ENCODE measurements around the gene POU2F3. TPM values are rescaled to one million over a fixed set of nuclear protein-coding genes. Genes with fewer than 3 reads are reported as not detected.

Gene POU2F3
- total and polyA plus RNA-seq, 2 of the 4 experiments (the other 2 are of a cell fraction), result under 0.01 to 0.09 TPM

- Histone ChIP-seq H3K4me1 (ENCODE audit: control insufficient read depth, insufficient read depth, low read length) (no peaks in the 10 kb centered on the region), H4K91ac (ENCODE audit: insufficient read depth, low read depth, low read length) (no peak overlapping the region), H2BK120ac (ENCODE audit: low read depth, low read length) (no peak overlapping the region), H3K27me3 (ENCODE audit: control insufficient read depth, insufficient read depth, low read length) (peaks cover 39% of the 10 kb centered on the region), H3K4me2 (ENCODE audit: low read depth, low read length) (no peak overlapping the region), H4K20me1 (ENCODE audit: insufficient read depth, low read length) (no peaks in the 10 kb centered on the region), H3K9ac (ENCODE audit: low read depth, low read length) (no peak overlapping the region), H3K27ac (ENCODE audit: insufficient read depth, low read length) (no peak overlapping the region), H3K4me3 (ENCODE audit: insufficient read depth, low read depth, low read length) (no peak overlapping the region), H3K79me1 (ENCODE audit: low read depth in 1 of 2, low read length in 2 of 2) (no peaks in the 10 kb centered on the region), H3K9me3 (ENCODE audit: control insufficient read depth, insufficient read depth, low read length) (no peaks in the 10 kb centered on the region), H3K4ac (ENCODE audit: low read depth, low read length) (no peak overlapping the region), H4K5ac (ENCODE audit: low read depth, low read length) (no peak overlapping the region), H3K56ac (ENCODE audit: extremely low read depth, insufficient read depth, low read length) (no peak overlapping the region), H3K36me3 (ENCODE audit: control insufficient read depth, insufficient read depth, low read length) (no peaks in the 10 kb centered on the region), H2AK5ac (ENCODE audit: low read depth, low read length) (no peak overlapping the region), H3K14ac (replicated peaks; ENCODE audit: low read depth, low read length) (no peak overlapping the region), H4K8ac (ENCODE audit: low read depth in 2 of 2, low read length in 2 of 2) (no peak overlapping the region), H3K23ac (ENCODE audit: low read depth, low read length) (no peak overlapping the region), H2AK9ac (replicated peaks; ENCODE audit: low read depth, low read length, poor library complexity) (no peak overlapping the region), H2BK15ac (ENCODE audit: low read depth, low read length) (no peak overlapping the region), H2BK5ac (ENCODE audit: low read depth, low read length, poor library complexity, severe bottlenecking) (no peak overlapping the region), H3K9me1 (ENCODE audit: insufficient read depth, low read length) (no peaks in the 10 kb centered on the region), H2BK20ac (ENCODE audit: low read depth, low read length) (no peak overlapping the region), H3K18ac (ENCODE audit: low read depth, low read length) (no peak overlapping the region), H2AFZ (replicated peaks; ENCODE audit: low read length, poor library complexity) (no peak overlapping the region)
- ATAC-seq (ENCODE audit: low read depth), result no peak
- no CpG with 5 or more reads among the region's 4 CpGs for WGBS, 2 experiments (ENCODE audit: extremely low coverage in 2 of 2, insufficient read length in 1 of 2)
- dilution Hi-C loops (cut with HindIII; ENCODE audit: low sequenced_read_pairs, unreplicated experiment), result no loop called here
- BruUV-seq (replicated peaks), result no TSS peak
- ChIA-PET POLR2A (ENCODE audit: unreplicated experiment) (no interaction called here), CTCF (interaction anchor here (0.7 kb wide), 1 partner anchor 1111 kb away, joined by 3 read pairs; no protein-coding TSS in a partner anchor)
- in situ Hi-C loops (cut with MboI; ENCODE audit: low sequenced_read_pairs), result no loop called here
- intact Hi-C loops (cut with micrococcal nuclease), result no loop called here
- DNase-seq, result no peak
- TF ChIP-seq RFX5 (IDR thresholded peaks at IDR 0.05; ENCODE audit: low read depth, low read length), result no peak
- no peak for TF ChIP-seq SMC3 (IDR thresholded peaks at IDR 0.05; ENCODE audit: low read depth, low read length)
- TF ChIP-seq MXI1 (IDR thresholded peaks at IDR 0.05; ENCODE audit: borderline replicate concordance, low read depth, low read length), result no peak
- TF ChIP-seq USF2 (IDR thresholded peaks at IDR 0.05; ENCODE audit: low read depth, low read length), result no peak
- TF ChIP-seq CEBPB (IDR thresholded peaks at IDR 0.05; ENCODE audit: low read depth, low read length), result no peak
- no peak for TF ChIP-seq BHLHE40 (IDR thresholded peaks at IDR 0.05; ENCODE audit: low read depth, low read length)
- TF ChIP-seq ELK1 (IDR thresholded peaks at IDR 0.05; ENCODE audit: borderline replicate concordance, low read depth, low read length), result no peak
- TF ChIP-seq POLR2A (IDR thresholded peaks at IDR 0.05; ENCODE audit: low read depth, low read length), result no peak
These were observed 45.3 kb downstream of the POU2F3 start for GRCh38 chr11:120285256-120285655.
